AG08395 (cell line): ENCODE data around the gene BZW1.

Source experiments
- DNase-seq: peaks from one replicate; pipeline ENCODE4 v3.0.0; 2012; ENCODE audit warnings: mixed read lengths, low spot score

The BZW1 gene

DNA sequence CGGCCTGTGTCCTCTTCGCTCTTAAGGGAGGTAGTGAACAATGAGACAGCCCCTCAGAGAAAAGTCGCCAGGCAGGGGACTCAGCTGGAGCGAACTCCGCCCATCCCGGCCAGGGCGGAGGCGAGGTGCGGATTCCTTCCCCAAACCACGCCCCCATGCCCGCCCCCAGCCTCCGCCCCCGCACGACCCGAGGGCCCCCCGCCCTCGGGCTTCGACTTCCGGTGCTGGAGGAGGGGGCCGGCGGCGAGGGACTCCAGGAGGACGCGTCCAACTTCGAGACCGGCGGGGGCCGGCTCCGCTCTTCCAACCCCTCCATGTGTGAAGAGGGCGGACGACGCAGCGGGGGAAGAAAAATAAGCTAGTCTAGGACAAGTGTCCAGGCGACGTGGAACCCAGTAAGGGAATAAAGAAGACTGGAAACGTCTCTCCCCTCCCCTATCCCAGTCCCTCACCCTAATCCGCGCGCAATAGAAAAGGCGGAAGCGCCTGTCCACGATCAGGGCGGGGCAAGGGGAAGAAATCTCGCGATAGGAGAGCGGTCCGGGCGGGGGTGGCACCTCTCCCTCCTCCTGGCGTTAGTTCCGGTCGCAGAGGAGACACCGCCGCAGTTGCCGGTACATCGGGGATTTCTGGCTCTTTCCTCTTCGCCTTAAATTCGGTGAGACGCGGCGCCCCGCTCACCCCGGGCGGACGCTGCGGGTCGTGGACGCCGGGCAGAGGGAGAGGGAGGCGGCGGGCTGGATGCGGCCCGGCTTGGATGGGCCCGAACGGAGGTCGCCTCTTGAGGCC, at the start of gene BZW1:
Gene BZW1 (plus strand): TSS at position 578 of the 789 bp plus-strand sequence. CDS start 1,308 bp downstream, outside the sequence.
- DNase-seq, result peak; percentile 99

DNA sequence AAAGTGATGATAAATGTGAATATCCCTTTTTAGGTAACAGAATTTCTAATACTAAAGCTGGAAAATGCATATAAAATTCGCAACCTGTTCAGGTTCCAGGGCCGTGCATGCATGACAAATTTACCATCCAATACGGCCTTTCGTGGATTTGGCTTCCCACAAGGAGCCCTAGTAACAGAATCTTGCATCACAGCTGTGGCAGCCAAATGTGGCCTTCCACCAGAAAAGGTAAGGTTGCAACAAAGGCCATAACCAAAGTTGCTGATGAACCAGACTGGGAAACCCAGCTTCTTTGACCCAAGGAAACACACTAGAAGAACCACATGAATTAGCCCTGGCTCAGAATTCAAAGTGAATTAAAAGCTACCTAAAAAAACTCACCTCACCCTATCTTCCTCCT, 49.6 kb upstream of the BZW1 start:
- DNase-seq, result no peak

GRCh38 chr2:200763422-200763821, 48.3 kb upstream of the BZW1 start:
- no peak for DNase-seq

DNA sequence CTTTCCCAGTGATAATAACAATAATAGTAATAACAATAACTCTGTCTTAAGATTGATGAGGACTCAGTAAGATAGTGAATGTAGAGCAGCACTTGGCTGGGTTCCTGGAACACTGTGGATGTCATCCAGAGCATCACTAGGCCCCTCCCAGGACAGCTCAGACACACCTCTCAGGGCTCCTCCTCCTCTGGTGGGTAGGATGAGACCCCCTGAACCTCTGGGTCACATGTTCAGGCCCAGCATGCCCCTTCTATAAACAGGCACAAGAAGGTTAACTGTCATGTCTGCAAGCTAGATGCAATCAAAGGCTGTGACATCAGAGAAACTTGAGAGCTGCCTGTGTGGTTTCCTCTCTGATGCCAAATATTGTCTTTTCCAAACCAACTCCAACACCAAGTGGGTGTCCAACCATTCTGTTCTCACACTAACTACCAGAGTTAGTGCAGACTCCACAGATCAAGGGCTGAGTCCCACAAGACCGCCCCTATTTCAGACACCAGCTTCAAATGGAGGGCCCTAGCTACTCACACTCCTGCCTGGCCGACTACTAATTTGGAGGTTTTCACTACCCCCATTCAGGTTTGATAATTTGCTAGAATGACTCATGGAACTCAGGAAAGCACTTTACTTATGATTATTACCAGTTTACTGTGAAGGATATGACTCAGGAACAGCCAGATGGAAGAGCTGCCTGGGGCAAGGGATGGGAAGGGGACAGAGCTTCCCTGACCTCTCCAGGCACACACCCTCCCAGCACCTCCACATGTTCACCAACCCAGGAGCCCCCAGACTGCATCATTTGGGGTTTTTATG, 46.4 kb upstream of the BZW1 start:
- DNase-seq, result peak; percentile 69

- DNase-seq, result no peak
Measured at GRCh38 chr2:200765995-200766660, 45.6 kb upstream of the BZW1 start.

- DNase-seq, result no peak
Measured at GRCh38 chr2:200767111-200767885, 44.4 kb upstream of the BZW1 start.

GRCh38 chr2:200770847-200771246, 40.9 kb upstream of the BZW1 start:
- no peak for DNase-seq

GRCh38 chr2:200772620-200773019, 39.1 kb upstream of the BZW1 start:
- no peak for DNase-seq

- no peak for DNase-seq
Measured at GRCh38 chr2:200773083-200773482, 38.6 kb upstream of the BZW1 start.

DNA sequence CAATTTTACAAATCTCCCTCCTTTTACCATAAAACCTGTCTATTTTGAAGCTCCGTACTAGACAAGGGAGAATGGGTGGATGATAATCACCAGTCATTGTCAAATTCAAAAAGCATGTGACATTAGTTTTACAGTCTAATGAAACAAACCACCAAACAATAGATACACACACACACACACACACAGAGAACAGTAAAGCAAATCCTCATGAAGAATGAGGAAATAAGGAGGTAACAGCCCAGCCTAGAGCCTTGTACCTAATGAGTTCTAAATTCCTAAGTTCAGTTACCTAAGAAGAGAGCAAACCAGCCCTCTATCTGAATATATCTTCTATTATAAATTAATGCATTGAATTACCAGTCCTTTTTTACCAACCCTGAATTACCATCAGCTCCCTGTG, 36.8 kb upstream of the BZW1 start:
- DNase-seq, result no peak

DNA sequence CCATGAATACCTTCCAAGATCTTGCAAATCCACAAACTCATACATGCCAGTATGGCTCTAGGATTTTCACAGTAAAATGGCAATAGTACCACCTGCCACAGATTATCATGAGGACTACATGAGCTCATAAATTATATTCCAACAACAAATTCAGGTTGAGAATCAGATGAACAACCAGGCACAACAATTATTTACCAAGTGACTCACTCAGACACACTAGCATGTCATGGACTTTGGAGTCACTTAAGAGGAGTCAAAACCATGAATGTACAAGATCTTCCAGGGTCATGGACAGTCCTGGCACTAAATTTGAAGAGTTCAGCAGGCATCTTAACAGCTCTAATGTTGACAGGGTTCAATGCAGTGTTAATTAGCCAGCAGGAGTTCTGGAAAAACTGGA, 34.4 kb upstream of the BZW1 start:
- no peak for DNase-seq

DNA sequence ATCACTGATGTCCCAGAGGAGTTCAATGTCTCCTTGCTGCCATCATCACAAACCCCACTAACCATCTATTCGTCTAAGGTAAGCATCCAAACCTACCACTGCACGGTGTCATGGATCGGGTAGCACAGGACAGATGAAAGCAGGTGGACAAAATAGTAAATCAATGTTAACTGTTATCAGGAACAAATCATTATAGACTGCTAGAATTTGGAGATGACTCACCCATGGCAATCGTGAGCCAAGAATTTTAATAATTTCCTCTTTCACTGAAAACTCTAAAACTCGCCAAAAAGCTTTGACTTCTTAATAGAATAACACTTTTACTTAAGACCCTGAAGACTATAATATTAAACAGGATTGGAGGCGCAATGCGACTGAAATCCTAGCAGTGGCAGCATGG, 33.7 kb upstream of the BZW1 start:
- DNase-seq, result peak; percentile 44

- DNase-seq, result no peak
Measured at GRCh38 chr2:200779214-200779613, 32.5 kb upstream of the BZW1 start.

DNA sequence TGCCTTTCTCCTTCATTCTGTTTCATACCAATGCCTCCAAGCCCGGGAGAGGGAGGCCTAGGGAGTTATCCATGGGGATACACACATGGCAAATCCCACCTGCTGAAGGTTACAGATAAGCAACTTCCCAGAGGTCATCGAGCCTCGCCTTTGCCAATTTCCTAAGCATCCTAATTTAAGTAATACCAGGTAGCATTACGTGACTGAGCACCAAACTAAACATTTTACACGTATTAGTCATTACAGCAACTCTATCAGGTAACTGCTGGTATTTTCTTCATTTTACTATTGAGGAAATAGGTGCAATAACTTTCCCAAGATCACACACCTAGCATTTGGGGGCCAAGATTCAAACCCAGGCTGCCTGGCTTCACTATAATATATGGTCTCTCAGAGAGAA, 30.1 kb upstream of the BZW1 start:
- DNase-seq, result no peak

GRCh38 chr2:200782251-200782650, 29.5 kb upstream of the BZW1 start:
- DNase-seq, result no peak

DNA sequence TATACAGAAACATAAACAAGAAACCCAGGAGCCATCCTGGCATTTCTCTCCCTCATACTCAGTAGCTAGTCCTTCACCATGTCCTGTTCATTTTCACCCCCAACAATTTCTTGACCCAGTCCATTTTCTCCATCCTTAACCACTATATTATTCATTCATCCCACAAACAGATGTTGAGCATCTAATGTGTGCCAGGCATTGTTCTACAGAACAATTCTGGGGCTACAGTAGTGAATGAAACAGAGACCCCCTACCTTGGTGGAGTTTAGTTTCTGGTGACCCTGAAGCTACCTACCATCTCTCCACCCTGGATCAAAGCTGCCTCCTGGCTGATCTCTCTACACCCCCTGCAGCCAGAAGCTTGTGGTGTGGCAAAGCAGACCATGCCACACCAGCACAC, 27.5 kb upstream of the BZW1 start:
- DNase-seq, result no peak

GRCh38 chr2:200786423-200786822, 25.3 kb upstream of the BZW1 start:
- no peak for DNase-seq

DNA sequence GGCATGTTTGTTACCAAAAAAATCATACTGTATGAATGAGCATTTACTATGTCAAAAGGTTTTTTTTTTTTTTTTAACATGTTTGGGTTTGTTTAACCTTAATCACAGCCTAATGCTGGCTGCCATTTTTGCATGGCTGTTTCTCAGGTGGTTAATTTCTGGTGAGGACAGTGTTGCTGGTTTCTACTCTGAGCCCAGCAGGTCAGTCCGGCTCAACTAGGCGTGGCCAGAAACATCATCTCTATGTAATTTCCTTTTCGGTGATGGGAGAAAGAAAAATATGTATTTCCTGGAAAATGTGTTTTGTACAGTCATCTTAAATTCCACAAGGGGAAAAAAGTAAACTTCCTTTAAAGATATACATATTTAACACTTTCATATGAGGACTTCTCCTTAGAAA, 24.9 kb upstream of the BZW1 start:
- peak; percentile 20 for DNase-seq

- DNase-seq, result peak; percentile 51
Measured at GRCh38 chr2:200787351-200788120, 24.2 kb upstream of the BZW1 start.

GRCh38 chr2:200788121-200788718, 23.5 kb upstream of the BZW1 start:
- peak; percentile 49 for DNase-seq

- DNase-seq, result no peak
Measured at GRCh38 chr2:200790185-200790584, 21.5 kb upstream of the BZW1 start.
